ENCODE measurements around the gene FTMT. TPM values are rescaled to one million over a fixed set of nuclear protein-coding genes. Genes with fewer than 3 reads are reported as not detected.

Gene FTMT
- total and polyA plus RNA-seq, 2 of the 4 experiments (the other 2 are of a cell fraction): not detected

GRCh38 chr5:121870489-121870888 lies 18.8 kb downstream of the FTMT start:
- TF ChIP-seq CHD1 (IDR thresholded peaks at IDR 0.05; ENCODE audit: low read depth, low read length) (no peak), CTCF (conservative IDR thresholded peaks at IDR 0.05; ENCODE audit: low read depth, low read length) (peak; percentile 23; the same call in 1 of the 2 replicates), MAFK (IDR thresholded peaks at IDR 0.05; ENCODE audit: low read depth, low read length) (no peak), RAD21 (IDR thresholded peaks at IDR 0.05; ENCODE audit: low read length) (0 out of 2 replicates have a peak, but pooled peaks have one; percentile 36)
- no peak overlapping the region for H3K9ac ChIP-seq (ENCODE audit: low read depth, low read length)
- no peak overlapping the region for H4K5ac ChIP-seq (ENCODE audit: low read depth, low read length)
- H3K18ac ChIP-seq (ENCODE audit: low read depth, low read length): no peak overlapping the region
- intact Hi-C loops (cut with micrococcal nuclease): no loop called here
- no peak overlapping the region for H4K8ac ChIP-seq (ENCODE audit: low read depth in 2 of 2, low read length in 2 of 2)
- no peak overlapping the region for H3K4me3 ChIP-seq (ENCODE audit: insufficient read depth, low read depth, low read length)
- no peak overlapping the region for H3K14ac ChIP-seq (replicated peaks; ENCODE audit: low read depth, low read length)
- H3K23ac ChIP-seq (ENCODE audit: low read depth, low read length): no peak overlapping the region
- ATAC-seq (ENCODE audit: low read depth) (no peak), DNase-seq (peak; percentile 1)
- no peaks in the 10 kb centered on the region for H4K20me1 ChIP-seq (ENCODE audit: insufficient read depth, low read length)
- no peak overlapping the region for H2BK20ac ChIP-seq (ENCODE audit: low read depth, low read length)
- H2AK5ac ChIP-seq (ENCODE audit: low read depth, low read length): no peak overlapping the region
- H3K56ac ChIP-seq (ENCODE audit: extremely low read depth, insufficient read depth, low read length): no peak overlapping the region
- no peak overlapping the region for H2BK15ac ChIP-seq (ENCODE audit: low read depth, low read length)
- 0 out of 2 replicates have a peak, but pooled peaks cover 1% of the 10 kb centered on the region for H3K27me3 ChIP-seq (ENCODE audit: control insufficient read depth, insufficient read depth, low read length)
- no peak overlapping the region for H3K27ac ChIP-seq (ENCODE audit: insufficient read depth, low read length)
- H2AFZ ChIP-seq (replicated peaks; ENCODE audit: low read length, poor library complexity): no peak overlapping the region
- no peaks in the 10 kb centered on the region for H3K9me3 ChIP-seq (ENCODE audit: control insufficient read depth, insufficient read depth, low read length)
- H2BK120ac ChIP-seq (ENCODE audit: low read depth, low read length): no peak overlapping the region
- CTCF ChIA-PET: no interaction called here
- no peaks in the 10 kb centered on the region for H3K4me1 ChIP-seq (ENCODE audit: control insufficient read depth, insufficient read depth, low read length)
- in situ Hi-C loops (cut with MboI; ENCODE audit: low sequenced_read_pairs): no loop called here
- POLR2A ChIA-PET (ENCODE audit: unreplicated experiment): no interaction called here
- H2BK5ac ChIP-seq (ENCODE audit: low read depth, low read length, poor library complexity, severe bottlenecking): no peak overlapping the region
- H3K4ac ChIP-seq (ENCODE audit: low read depth, low read length): no peak overlapping the region
- no peak overlapping the region for H3K4me2 ChIP-seq (ENCODE audit: low read depth, low read length)
- BruUV-seq (replicated peaks): no TSS peak
- no peaks in the 10 kb centered on the region for H3K79me1 ChIP-seq (ENCODE audit: low read depth in 1 of 2, low read length in 2 of 2)
- no peaks in the 10 kb centered on the region for H3K9me1 ChIP-seq (ENCODE audit: insufficient read depth, low read length)
- dilution Hi-C loops (cut with HindIII; ENCODE audit: low sequenced_read_pairs, unreplicated experiment): no loop called here
- H3K36me3 ChIP-seq (ENCODE audit: control insufficient read depth, insufficient read depth, low read length): no peaks in the 10 kb centered on the region
- no CpG with 5 or more reads among the region's 2 CpGs for WGBS, 2 experiments (ENCODE audit: extremely low coverage in 2 of 2, insufficient read length in 1 of 2)
- H4K91ac ChIP-seq (ENCODE audit: insufficient read depth, low read depth, low read length): no peak overlapping the region
- no peak overlapping the region for H2AK9ac ChIP-seq (replicated peaks; ENCODE audit: low read depth, low read length, poor library complexity)

Measured in IMR-90 (cell line).